NCI-H1694 (cell line): ENCODE results near the gene VAV3.
"Not testable (repeated sequence)": the region's sequence is repeated elsewhere in the genome, so short reads cannot be mapped to it uniquely, and the experiment has no call there.

Experiments used
- DNase-seq: peaks from one replicate; lab custom pipeline; 2025; lab: John Stamatoyannopoulos, UW

The VAV3 gene

GRCh38 chr1:107965110-107965991, at the start of gene VAV3:
Gene VAV3 (minus strand): TSS chr1:107965180. CDS start chr1:107964869, 311 bp downstream.
- peak; percentile 59 for DNase-seq

GRCh38 chr1:108012553-108012952, 47.6 kb upstream of the VAV3 start:
- DNase-seq, result no peak

- DNase-seq, result no peak
These were observed 46.3 kb upstream of the VAV3 start for GRCh38 chr1:108011295-108011694.

- DNase-seq, result no peak
These were observed 45.6 kb upstream of the VAV3 start for GRCh38 chr1:108010581-108010980.

GRCh38 chr1:108009603-108010195, 44.7 kb upstream of the VAV3 start:
- no peak for DNase-seq

GRCh38 chr1:108007531-108007930, 42.6 kb upstream of the VAV3 start:
- no peak for DNase-seq

- DNase-seq, result no peak
These were observed 42.1 kb upstream of the VAV3 start for GRCh38 chr1:108007070-108007469.

- DNase-seq, result not testable (repeated sequence)
These were observed 39.9 kb upstream of the VAV3 start for GRCh38 chr1:108004919-108005318.

GRCh38 chr1:108000620-108001111, 35.7 kb upstream of the VAV3 start:
- DNase-seq, result peak; percentile 96

- DNase-seq, result no peak
These were observed 35.2 kb upstream of the VAV3 start for GRCh38 chr1:108000184-108000583.

GRCh38 chr1:107997866-107998265, 32.9 kb upstream of the VAV3 start:
- no peak for DNase-seq

- no peak for DNase-seq
These were observed 28.9 kb upstream of the VAV3 start for GRCh38 chr1:107993920-107994319.

- no peak for DNase-seq
These were observed 27.4 kb upstream of the VAV3 start for GRCh38 chr1:107992347-107992746.

- DNase-seq, result no peak
These were observed 26.5 kb upstream of the VAV3 start for GRCh38 chr1:107991371-107992066.

- DNase-seq, result no peak
These were observed 25.6 kb upstream of the VAV3 start for GRCh38 chr1:107990606-107991005.

- DNase-seq, result no peak
These were observed 16.3 kb upstream of the VAV3 start for GRCh38 chr1:107981277-107981676.

GRCh38 chr1:107979926-107980325, 14.9 kb upstream of the VAV3 start:
- DNase-seq, result no peak

GRCh38 chr1:107979088-107979487, 14.1 kb upstream of the VAV3 start:
- no peak for DNase-seq

GRCh38 chr1:107976836-107977235, 11.9 kb upstream of the VAV3 start:
- DNase-seq, result no peak

GRCh38 chr1:107976431-107976830, 11.5 kb upstream of the VAV3 start:
- no peak for DNase-seq

- DNase-seq, result no peak
These were observed 10.9 kb upstream of the VAV3 start for GRCh38 chr1:107975851-107976250.

- no peak for DNase-seq
These were observed 9.1 kb upstream of the VAV3 start for GRCh38 chr1:107974090-107974489.
